GM18505 (cell line): ENCODE measurements around the gene ARHGAP11A.

Source experiments
- ATAC-seq: cut with Tn5 transposase; IDR thresholded peaks from one replicate; pipeline ENCODE4 v1.9.1; 2021; ENCODE audit not compliant: unreplicated experiment
- POLR2A ChIP-seq: IDR thresholded peaks from 4 replicates; pipeline ENCODE4 v1.6.1; 2011; ENCODE audit warnings: borderline replicate concordance; ENCODE audit not compliant: insufficient read depth, insufficient read length; ENCODE audit errors: extremely low read depth

The ARHGAP11A gene

DNA sequence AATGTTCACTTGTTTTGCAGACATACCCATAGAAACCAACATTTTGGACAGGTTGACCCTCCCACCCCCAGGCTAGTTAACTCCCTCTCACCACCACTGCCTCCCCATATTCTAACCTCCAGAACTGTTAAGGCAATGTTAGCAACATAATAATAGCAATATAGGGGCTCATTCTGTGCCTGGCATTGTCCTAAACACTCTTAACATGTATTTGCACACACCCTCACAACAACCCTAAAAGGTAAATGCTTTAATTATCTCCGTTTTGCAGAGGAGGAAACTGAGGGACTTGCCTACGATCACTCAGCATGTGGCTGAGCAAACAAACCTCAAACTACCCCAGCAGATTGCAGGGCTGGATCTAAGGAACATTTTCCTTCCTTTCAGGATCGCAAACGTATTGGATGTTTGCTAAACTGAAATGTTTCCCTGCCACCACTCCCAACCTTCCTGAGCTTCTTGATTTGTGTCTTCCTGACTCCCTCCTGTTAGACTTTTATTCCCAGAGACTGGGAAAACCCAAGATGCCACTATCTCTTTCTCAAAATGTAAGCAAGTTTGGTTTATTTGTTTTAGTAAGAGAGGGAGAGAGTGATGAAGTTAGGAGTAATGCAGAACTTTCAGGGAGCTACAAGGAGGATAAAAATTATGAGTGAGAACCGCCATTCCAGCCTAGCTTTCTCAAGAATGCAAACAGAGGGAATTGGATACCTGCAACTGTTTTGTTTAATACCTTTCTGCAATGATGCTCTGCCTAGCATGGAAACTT is 27.5 kb downstream of the ARHGAP11A start:
- ATAC-seq, result no peak
- no peak for TF ChIP-seq POLR2A

DNA sequence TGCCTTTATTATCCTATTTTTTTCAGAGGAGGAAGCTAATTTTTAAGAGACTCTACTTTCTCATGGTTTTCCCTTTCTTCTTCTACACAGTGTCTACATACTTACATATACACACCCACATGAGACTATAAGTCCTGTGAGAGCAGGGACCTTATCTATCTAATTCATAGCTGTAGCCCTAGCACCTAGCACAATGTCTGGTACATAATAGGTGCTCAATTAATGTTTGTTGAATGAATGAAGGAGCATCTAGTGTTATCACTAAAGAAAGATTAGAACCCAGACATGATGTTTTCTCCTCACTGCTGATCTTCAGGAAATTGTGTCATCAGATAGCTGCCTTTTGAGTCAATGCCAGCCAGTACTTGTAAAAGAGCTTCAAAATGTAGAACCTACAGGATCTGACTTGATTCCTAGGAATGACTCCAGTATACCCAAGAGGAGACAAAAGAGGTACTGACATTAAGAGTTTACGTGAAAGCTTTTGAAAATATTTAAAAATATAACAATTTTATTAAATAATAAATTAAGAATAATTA is 28.7 kb downstream of the ARHGAP11A start:
- no peak for ATAC-seq
- no peak for TF ChIP-seq POLR2A

DNA sequence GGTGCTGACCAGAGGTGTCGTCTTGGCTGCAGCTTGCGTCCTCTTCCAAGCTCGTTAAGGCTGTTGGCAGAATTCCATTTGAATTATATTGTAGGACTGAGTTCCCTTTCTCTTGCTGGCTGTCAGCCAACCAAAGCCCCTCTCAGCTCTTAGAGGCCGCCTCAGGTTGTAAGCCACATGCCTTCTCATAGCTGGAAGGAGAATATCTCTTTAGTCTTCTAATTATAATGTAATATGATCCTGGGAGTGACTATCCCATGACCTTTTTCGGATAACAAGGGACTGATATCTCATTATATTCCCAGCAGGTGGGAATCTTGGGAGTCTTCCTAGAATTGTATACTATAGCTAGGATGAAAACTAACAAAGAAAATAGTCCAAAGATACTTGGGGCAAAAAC is 31.0 kb downstream of the ARHGAP11A start:
- no peak for ATAC-seq
- TF ChIP-seq POLR2A, result no peak

DNA sequence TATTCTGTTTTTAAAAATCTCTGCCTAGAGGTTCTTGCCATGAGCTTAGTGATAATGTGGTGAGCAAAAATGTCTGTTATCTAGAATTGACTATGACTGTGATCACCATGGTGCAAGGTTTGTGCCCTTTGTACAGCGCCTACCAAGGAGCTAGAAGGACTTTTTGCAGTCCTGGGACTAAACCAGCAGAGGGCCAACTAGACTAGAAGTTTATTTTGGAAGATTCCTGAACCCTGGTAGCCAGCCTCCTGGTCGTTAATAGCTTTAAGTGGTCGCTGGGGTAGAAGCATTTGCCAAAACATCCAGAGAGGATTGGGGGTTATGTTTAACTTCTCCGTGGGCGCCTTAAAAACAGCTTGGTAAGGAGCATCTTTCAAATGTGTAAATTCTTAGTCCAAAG is 34.0 kb downstream of the ARHGAP11A start:
- ATAC-seq, result no peak
- TF ChIP-seq POLR2A, result no peak

DNA sequence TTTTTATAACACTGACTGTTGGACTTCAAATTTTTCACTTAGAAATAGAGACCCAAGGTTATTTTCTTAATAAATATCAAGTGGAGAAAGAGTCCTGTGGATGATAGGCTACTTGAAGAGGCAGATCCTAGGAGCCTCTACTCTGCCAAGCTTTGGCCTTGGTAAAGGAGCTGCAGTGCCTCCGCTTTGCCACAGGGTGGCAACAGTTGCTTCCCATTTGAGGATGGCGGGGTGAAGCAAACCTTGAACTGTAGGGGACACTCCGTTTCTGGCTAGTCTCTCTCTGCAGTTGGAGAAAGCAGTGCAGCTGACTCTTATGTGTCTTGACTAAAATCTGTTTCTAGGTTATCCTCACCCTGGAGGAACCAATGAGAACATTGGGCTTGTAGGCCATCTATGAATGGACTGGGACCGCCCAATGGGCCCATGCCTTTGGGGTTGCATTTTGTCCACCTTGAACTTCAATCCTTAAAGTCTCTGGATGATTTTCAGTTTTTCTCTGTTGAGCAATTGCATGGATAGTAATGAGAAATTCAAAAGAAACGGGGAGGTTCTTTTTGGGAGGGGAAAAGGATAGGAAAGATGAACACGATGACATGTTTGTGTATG is 36.0 kb downstream of the ARHGAP11A start:
- TF ChIP-seq POLR2A, result no peak
- ATAC-seq, result peak; percentile 71

DNA sequence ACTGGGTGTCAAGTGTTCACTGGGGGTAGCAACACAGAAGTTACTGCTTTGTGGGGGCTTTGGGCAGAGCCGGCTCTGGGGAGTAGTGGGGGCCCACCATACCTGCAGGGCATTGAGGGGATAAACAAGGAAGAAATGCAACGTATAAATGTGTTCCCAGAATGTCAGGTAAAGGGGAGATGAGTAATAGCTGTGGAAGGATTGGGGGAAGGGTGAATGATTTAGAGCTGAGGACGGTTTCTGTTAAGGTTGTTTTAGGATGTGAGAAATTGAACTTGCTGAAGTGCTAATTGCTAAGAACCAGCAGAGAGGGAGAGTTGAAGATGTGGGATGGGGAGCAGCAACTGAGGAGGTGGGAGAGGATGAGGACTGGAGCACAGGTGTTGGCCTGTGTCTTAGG is 36.9 kb downstream of the ARHGAP11A start:
- TF ChIP-seq POLR2A, result no peak
- no peak for ATAC-seq

DNA sequence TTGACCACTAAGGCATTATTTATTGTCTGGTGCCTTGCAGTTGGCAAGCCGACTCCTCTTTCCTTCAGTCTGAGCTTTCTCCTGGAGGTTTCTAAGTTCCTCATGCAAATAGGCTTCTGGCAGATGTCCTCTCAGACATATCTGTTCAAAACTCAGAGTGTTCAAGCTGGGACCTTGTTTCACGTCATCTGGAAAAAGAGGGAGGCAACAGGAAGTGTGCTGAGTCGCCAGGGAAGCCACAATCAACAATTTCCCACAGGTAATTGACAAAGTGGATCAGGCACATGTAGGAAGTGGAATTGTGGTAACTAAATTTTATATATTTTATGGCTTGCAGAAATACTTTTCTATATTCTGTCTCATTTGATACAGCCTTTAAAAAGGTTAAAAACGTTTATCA is 40.8 kb downstream of the ARHGAP11A start:
- TF ChIP-seq POLR2A, result no peak
- ATAC-seq, result no peak

DNA sequence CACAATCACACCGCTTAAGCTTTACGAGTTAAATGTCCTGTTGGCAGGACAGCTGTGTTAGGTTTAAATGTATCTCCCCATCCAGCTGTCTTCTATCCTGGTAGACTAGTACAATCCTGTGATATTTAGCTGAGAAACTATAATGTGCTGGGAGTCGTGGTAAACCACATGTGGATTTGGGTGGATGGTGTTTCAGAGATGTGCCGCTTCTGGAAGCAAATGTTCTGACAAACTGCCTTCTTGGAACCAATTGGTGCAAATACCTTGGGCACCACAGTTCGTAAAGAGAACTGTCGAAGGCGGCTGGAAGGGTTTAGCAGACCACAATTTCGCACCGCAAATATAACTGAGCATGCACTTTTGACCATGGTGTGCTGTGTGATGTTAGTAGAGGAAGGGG is 41.2 kb downstream of the ARHGAP11A start:
- no peak for TF ChIP-seq POLR2A
- no peak for ATAC-seq

DNA sequence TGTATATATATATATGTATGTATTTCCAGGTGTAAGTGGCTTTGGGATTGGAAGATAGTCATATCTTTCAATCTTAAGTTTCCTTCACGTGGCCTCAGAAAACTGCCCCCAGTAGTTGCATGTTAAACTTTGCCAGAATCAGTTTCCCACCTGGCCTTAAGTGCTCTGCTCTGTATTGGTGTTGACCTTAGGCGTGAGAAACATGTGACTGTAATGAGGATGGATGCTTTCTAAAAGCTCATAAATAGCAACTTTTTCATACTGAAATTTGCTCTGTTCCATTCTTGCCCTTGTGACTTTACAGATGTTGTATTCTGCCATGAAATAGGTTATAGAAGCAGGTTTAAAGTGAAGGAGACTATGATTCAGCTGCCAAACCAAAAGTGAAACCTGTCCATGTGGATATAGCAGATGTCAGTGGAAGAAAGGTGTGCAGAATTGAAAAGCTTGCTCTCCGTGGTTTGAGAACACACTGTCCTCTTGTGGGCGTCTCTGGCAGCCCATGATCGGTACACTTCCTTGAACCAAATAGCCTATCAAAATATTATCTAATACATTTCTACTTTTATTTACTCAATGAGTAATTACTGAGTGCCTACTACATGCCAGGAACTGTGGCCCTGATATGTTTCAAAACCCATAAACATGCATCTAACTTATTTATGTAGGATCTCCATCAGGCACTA is 42.0 kb downstream of the ARHGAP11A start:
- ATAC-seq, result no peak
- no peak for TF ChIP-seq POLR2A

DNA sequence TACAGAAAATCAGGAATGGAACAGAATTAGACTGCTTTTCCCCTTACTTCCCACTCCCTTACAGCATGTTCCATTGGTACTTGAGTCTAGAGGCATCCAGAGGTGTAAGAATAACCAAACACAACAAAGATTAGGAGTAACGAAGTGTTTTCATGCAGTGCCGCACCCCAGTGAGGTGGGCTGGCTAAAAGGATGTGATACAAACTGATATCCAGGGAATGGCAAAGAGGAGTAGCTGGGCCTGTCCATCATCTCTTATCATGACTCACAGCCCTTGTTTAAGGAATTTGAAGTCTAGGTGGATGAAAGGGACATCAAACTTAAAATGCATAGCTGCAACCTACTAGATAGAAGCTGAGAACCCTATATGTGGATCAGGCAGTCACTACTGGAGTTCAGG is 42.6 kb downstream of the ARHGAP11A start:
- no peak for TF ChIP-seq POLR2A

DNA sequence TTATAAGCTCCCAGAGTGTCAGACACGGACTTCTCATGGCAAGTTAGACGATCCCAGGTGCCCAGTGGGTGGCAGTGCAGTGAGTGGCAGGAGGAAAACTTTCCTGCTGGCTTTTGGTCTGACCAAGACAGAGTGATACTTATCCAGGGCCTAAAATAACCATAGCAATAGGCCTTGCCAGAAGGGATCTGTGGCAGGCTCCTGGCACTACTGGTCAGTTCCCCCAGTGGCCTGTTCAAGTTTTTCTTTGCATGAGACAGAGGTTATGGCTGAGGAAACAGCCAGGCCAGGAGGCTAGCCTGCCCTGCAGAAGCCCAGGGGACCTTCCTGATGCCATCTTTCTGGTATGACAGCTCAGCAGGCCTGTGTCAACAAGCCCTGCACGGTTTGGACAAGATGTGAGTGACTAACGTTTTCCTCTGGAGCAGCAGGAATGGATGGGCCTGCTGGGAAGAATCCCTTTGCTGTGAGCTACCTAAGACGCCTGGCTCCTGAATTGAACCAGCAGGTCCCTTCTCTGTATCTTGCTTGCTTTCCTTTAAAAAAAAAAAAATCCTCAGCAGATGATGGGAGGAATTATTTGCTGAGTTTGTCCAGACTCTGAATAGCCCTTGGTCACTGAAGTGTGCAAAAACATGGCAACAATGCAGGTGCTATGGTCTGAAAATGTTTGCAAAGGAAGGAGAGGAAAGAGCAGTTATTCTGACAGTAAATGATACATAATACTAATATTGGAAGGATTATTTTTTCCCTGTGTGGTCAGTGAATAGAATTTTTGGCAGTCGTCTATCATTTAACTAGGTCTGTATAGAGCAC is 44.2 kb downstream of the ARHGAP11A start:
- ATAC-seq, result no peak
- no peak for TF ChIP-seq POLR2A

More for the DNA sequence above, 42.6 kb downstream of the ARHGAP11A start:
- ATAC-seq, result no peak

DNA sequence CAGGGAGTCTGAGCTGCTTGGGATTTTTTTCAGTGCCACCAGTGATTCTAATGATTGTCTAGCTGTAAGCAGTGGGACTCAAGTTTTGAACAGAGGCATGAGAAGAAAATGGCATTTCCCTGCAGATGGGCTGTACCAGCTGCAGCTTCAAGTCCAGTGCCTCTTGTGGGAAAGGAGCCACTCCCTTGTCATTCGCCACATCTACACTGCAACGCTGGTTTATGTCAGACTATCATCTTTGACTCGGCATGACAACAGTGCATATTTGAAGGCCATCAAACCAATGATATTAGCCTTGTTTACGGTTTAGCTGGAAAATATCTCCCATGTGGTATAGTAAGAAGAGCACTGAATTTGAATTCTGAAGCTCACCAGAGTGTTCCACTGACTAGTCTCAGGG is 48.4 kb downstream of the ARHGAP11A start:
- no peak for TF ChIP-seq POLR2A

DNA sequence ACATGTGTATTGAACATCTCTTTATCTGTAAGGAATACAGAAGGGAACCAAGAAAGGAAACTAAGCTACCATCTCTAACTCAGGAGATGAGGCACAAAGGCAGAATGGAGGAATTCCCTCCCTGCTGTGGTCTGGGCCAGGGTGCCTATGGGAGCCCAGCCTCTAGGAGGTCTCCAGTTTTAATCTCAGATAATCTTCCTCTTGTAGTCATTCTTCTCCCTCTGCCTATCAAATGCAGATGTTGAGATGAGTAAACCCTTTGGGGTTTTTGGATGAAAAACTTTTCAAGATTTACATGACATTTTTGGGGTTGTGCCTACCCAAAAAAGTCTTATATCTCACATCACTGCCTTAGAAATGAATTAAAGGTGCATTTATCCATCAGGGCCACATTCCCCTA is 49.5 kb downstream of the ARHGAP11A start:
- no peak for ATAC-seq
- TF ChIP-seq POLR2A, result no peak

More for the DNA sequence above, 48.4 kb downstream of the ARHGAP11A start:
- no peak for ATAC-seq

DNA sequence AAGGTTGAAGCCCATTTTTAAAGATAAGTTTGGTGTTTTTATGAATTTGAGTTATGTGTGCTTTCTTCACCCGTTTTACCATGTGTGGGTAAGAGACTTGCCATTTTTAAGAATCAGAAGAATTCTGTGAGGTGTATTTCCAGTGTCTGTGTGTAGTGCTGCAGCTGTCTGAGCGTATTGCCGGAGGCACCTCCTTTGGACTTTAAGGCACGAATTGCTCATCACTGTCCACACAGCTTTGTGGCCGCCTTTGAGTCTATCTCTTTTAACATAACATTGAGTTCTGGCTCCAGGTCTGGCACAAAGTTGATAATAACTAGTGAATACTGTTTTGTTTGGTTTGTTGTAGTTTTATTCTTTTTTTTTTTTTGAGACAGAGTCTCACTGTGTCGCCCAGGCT is 52.0 kb downstream of the ARHGAP11A start:
- no peak for ATAC-seq

DNA sequence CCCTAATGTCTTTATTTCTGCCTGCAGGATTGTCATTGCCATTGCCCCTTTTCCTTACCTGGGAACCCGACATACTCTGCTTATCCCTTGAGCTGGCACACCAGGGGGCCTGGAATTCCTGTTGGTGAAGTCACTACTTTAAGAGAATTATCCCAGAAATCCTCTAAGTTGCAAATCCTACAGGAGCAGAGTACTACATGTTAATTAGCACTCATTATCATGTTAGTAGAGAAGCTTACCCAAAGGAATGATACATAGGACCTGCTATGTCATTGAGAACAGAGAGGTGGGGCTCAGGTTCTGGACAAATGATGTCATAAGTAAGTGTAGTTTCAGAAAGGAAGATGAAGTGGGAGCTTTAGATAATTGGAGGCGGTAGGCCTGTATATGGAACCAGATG is 53.6 kb downstream of the ARHGAP11A start:
- ATAC-seq, result no peak
- TF ChIP-seq POLR2A, result no peak

More for the DNA sequence above, 52.0 kb downstream of the ARHGAP11A start:
- TF ChIP-seq POLR2A, result no peak
